H1 (cell line): ENCODE measurements around the gene EEIG2. TPM values are rescaled to one million over a fixed set of nuclear protein-coding genes. Genes with fewer than 3 reads are reported as not detected.

Experiments
- ASH2L ChIP-seq: fragments of 200-600, 300-600 bp; sonication (generic); IDR thresholded peaks from one replicate; pipeline ENCODE4 v1.7.1; 2017; ENCODE audit warnings: low read length
- ATF3 ChIP-seq: IDR thresholded peaks from 2 replicates; pipeline ENCODE4 v1.6.1; 2011; ENCODE audit warnings: low read depth, mild to moderate bottlenecking, low read length; ENCODE audit not compliant: insufficient read depth
- BCL11A ChIP-seq, 2 experiments: IDR thresholded peaks; one replicate each; pipeline ENCODE4 v1.6.1; 2011; ENCODE audit warnings: low read depth in 2 of 2, low read length in 2 of 2, mild to moderate bottlenecking in 2 of 2
- CTBP2 ChIP-seq: IDR thresholded peaks from 2 replicates; pipeline ENCODE4 v1.7.0; 2011; ENCODE audit warnings: borderline replicate concordance, mild to moderate bottlenecking, moderate library complexity, mixed read lengths, low read length; ENCODE audit not compliant: insufficient read depth, insufficient read length
- NANOG ChIP-seq: IDR thresholded peaks from 2 replicates; pipeline ENCODE4 v1.6.1; 2011; ENCODE audit warnings: low read length, low read depth, mild to moderate bottlenecking, inconsistent platforms; ENCODE audit not compliant: insufficient read depth, poor library complexity, severe bottlenecking
- RBBP5 ChIP-seq: IDR thresholded peaks from 2 replicates; pipeline ENCODE4 v1.7.1; 2012; ENCODE audit warnings: low read depth, mild to moderate bottlenecking, inconsistent platforms, low read length, moderate library complexity, borderline replicate concordance
- polyA plus RNA-seq, 7 experiments: library from polyadenylated mRNA; depleted of rRNA in 3 of 7; stranded (reverse) in 5 of 7; unstranded in 2 of 7; fragments of >200 nt in 5 of 7; fragments of 200-250 nt in 2 of 7; gene quantifications; 1 replicate in 5 of 7; 2 replicates in 1 of 7; 4 replicates in 1 of 7; pipeline versions ENCODE4 v1.2.1 to v1.2.3, GENCODE V29; 2011 to 2013; ENCODE audit warnings: missing spikeins in 2 of 7, mixed read lengths in 2 of 7
- total RNA-seq: library from RNA; stranded (reverse); fragmentation: NEBNext Ultra II Directional; extraction: Animal tissue kit (Norgen Biotek cat#: 25700); gene quantifications from 2 replicates; pipeline ENCODE4 v1.2.1, GENCODE V29; 2021
- TF ChIP-seq, protein P1 (sequence below): fragments of 300-600 bp; sonication (generic); IDR thresholded peaks from 2 replicates; pipeline ENCODE4 v1.7.1; 2012; ENCODE audit warnings: low read length, moderate library complexity, mild to moderate bottlenecking, inconsistent platforms; ENCODE audit not compliant: insufficient replicate concordance

Gene EEIG2
- total and polyA plus RNA-seq, 2 of the 8 experiments (the other 6 are each of a cell fraction or from before 2014, with no cell fraction given): 6.1 to 20.1 TPM

- TF ChIP-seq, protein P1, sequence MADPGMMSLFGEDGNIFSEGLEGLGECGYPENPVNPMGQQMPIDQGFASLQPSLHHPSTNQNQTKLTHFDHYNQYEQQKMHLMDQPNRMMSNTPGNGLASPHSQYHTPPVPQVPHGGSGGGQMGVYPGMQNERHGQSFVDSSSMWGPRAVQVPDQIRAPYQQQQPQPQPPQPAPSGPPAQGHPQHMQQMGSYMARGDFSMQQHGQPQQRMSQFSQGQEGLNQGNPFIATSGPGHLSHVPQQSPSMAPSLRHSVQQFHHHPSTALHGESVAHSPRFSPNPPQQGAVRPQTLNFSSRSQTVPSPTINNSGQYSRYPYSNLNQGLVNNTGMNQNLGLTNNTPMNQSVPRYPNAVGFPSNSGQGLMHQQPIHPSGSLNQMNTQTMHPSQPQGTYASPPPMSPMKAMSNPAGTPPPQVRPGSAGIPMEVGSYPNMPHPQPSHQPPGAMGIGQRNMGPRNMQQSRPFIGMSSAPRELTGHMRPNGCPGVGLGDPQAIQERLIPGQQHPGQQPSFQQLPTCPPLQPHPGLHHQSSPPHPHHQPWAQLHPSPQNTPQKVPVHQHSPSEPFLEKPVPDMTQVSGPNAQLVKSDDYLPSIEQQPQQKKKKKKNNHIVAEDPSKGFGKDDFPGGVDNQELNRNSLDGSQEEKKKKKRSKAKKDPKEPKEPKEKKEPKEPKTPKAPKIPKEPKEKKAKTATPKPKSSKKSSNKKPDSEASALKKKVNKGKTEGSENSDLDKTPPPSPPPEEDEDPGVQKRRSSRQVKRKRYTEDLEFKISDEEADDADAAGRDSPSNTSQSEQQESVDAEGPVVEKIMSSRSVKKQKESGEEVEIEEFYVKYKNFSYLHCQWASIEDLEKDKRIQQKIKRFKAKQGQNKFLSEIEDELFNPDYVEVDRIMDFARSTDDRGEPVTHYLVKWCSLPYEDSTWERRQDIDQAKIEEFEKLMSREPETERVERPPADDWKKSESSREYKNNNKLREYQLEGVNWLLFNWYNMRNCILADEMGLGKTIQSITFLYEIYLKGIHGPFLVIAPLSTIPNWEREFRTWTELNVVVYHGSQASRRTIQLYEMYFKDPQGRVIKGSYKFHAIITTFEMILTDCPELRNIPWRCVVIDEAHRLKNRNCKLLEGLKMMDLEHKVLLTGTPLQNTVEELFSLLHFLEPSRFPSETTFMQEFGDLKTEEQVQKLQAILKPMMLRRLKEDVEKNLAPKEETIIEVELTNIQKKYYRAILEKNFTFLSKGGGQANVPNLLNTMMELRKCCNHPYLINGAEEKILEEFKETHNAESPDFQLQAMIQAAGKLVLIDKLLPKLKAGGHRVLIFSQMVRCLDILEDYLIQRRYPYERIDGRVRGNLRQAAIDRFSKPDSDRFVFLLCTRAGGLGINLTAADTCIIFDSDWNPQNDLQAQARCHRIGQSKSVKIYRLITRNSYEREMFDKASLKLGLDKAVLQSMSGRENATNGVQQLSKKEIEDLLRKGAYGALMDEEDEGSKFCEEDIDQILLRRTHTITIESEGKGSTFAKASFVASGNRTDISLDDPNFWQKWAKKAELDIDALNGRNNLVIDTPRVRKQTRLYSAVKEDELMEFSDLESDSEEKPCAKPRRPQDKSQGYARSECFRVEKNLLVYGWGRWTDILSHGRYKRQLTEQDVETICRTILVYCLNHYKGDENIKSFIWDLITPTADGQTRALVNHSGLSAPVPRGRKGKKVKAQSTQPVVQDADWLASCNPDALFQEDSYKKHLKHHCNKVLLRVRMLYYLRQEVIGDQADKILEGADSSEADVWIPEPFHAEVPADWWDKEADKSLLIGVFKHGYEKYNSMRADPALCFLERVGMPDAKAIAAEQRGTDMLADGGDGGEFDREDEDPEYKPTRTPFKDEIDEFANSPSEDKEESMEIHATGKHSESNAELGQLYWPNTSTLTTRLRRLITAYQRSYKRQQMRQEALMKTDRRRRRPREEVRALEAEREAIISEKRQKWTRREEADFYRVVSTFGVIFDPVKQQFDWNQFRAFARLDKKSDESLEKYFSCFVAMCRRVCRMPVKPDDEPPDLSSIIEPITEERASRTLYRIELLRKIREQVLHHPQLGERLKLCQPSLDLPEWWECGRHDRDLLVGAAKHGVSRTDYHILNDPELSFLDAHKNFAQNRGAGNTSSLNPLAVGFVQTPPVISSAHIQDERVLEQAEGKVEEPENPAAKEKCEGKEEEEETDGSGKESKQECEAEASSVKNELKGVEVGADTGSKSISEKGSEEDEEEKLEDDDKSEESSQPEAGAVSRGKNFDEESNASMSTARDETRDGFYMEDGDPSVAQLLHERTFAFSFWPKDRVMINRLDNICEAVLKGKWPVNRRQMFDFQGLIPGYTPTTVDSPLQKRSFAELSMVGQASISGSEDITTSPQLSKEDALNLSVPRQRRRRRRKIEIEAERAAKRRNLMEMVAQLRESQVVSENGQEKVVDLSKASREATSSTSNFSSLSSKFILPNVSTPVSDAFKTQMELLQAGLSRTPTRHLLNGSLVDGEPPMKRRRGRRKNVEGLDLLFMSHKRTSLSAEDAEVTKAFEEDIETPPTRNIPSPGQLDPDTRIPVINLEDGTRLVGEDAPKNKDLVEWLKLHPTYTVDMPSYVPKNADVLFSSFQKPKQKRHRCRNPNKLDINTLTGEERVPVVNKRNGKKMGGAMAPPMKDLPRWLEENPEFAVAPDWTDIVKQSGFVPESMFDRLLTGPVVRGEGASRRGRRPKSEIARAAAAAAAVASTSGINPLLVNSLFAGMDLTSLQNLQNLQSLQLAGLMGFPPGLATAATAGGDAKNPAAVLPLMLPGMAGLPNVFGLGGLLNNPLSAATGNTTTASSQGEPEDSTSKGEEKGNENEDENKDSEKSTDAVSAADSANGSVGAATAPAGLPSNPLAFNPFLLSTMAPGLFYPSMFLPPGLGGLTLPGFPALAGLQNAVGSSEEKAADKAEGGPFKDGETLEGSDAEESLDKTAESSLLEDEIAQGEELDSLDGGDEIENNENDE: no peak
- TF ChIP-seq ATF3: no peak
- TF ChIP-seq NANOG: no peak
- TF ChIP-seq CTBP2: no peak
- no peak for TF ChIP-seq BCL11A (IDR thresholded peaks at IDR 0.05; ENCODE audit: low read depth in 2 of 2, low read length in 2 of 2)
- TF ChIP-seq ASH2L: no peak
- TF ChIP-seq RBBP5: no peak
These were observed 42.0 kb downstream of the EEIG2 start (continued) for GRCh38 chr1:108601708-108602410.
